Activated naive CD4-positive, alpha-beta T cell treated with Interleukin-2 at 50 U/mL for 16 hours (primary cell): ENCODE data around the gene SPRR2A.
"Not testable (repeated sequence)": the region's sequence is repeated elsewhere in the genome, so short reads cannot be mapped to it uniquely, and the experiment has no call there.

Experiments used
- DNase-seq: peaks from one replicate; pipeline ENCODE4 v3.0.0-alpha.2; 2020

The SPRR2A gene

GRCh38 chr1:153024413-153024812 is 32.9 kb downstream of the SPRR2A start:
- DNase-seq = no peak

- DNase-seq = no peak
Measured at GRCh38 chr1:153023109-153023508, 34.2 kb downstream of the SPRR2A start.

GRCh38 chr1:153022340-153022739 is 35.0 kb downstream of the SPRR2A start:
- not testable (repeated sequence) for DNase-seq

- not testable (repeated sequence) for DNase-seq
Measured at GRCh38 chr1:153021829-153022228, 35.5 kb downstream of the SPRR2A start.

GRCh38 chr1:153011235-153011758 is 46.0 kb downstream of the SPRR2A start:
- not testable (repeated sequence) for DNase-seq
